ENCODE data around the gene RALA.
"Not testable (repeated sequence)": the region's sequence is repeated elsewhere in the genome, so short reads cannot be mapped to it uniquely, and the experiment has no call there.

The RALA gene

DNA sequence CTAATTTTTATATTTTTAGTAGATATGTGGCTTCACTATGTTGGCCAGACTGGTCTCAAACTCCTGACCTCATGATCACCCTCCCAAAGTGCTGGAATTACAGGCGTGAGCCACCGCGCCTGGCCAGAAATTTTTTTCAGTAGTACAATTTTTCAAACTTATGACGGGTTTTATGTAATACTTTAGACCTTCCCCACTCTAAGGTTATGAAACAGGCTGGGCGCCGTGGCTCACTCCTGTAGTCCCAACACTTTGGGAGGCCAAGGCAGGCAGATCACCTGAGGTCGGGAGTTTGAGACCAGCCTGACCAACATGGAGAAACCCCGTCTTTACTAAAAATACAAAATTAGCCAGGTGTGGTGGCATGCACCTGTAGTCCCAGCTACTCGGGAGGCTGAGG is 56.5 kb downstream of the RALA start:
- DNase-seq (ENCODE audit: extremely low read depth in 1 of 2, low read depth in 1 of 2): not testable (repeated sequence)

DNA sequence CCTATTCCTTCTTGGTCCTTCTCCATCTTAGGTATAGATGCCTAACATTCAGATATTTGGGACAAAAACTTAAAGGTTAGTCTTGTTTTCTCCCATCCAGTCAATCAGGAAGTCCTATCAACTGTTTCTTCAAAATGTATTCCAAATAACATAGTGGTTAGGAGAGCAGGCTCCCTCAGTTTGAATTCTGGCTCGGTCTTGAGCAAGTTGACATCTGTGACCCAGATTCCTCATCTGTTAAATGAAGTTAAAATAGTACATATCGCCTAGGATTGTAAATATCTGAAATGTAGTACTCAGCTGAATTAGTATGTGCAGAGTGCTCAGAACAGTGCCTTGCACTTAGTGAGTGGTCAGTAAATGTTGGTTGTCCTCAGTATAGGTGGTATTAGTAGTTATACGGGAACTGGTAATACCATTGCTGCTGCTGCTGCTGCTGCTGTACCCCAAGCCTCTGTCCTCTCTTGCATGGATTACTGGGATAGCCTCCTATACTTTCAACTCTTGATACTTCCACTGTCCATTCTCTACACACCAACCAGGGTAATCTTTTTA is 58.6 kb downstream of the RALA start:
- DNase-seq (ENCODE audit: extremely low read depth in 1 of 2, low read depth in 1 of 2): no peak

GRCh38 chr7:39683216-39683845 is 60.0 kb downstream of the RALA start:
- DNase-seq (ENCODE audit: extremely low read depth in 1 of 2, low read depth in 1 of 2): no peak

DNA sequence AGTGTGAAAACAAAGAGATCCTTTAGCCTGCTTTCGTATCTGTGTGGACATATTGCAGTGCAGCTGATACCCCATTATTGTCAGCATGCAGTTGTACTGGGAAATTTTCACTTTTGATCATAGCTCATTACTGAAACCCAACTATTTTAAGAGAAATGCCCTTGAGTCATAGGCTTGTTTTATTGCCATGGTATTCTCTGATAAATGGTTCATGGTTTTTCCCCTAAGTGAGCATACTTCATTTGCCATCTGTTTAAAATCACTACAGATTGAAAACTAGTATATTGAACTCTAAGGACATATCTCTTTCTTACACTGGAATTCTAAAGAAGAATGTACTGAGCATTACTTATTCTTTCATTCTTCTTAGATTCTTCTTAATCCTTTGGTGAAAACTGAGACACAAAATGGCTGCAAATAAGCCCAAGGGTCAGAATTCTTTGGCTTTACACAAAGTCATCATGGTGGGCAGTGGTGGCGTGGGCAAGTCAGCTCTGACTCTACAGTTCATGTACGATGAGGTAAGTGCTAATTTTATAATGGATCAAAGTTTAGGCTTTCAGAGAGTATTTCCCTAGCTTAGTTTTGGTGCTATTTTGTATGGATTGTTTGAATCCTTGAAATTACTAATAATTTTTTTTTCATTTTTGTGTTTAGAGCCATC is 63.0 kb downstream of the RALA start:
- DNase-seq (ENCODE audit: extremely low read depth in 1 of 2, low read depth in 1 of 2): no peak

- no peak for DNase-seq (ENCODE audit: extremely low read depth in 1 of 2, low read depth in 1 of 2)
These were observed 65.5 kb downstream of the RALA start for GRCh38 chr7:39688611-39689480.

DNA sequence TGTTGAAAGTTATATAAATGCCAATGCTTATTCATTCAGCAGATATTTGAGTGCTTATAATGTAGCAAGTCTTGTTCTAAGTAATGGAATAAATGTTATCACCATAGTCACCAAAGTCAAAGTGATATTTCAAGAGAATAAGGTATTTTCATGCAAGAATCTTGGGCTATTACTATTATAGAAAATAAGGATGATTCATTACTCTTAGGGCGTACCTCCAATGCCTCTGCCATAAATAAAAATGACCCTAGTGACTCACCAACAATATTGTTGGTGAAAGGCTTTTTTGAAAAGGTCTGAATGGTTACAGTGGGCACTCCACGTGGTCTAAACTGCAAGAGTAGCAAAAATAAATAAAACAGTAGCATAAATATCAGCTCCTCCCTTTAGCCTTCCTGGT is 68.4 kb downstream of the RALA start:
- DNase-seq (ENCODE audit: extremely low read depth in 1 of 2, low read depth in 1 of 2): no peak

DNA sequence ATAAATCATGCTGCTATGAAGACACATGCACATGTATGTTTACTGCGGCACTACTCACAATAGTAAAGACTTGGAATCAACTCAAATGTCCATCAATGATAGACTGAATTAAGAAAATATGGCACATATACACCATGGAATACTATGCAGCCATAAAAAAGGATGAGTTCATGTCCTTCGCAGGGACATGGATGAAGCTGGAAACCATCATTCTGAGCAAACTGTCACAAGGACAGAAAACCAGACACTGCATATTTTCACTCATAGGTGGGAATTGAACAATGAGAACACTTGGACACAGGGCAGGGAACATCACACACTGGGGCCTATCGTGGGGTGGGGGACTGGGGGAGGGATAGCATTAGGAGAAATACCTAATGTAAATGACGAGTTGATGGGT is 69.7 kb downstream of the RALA start:
- DNase-seq (ENCODE audit: extremely low read depth in 1 of 2, low read depth in 1 of 2): not testable (repeated sequence)

DNA sequence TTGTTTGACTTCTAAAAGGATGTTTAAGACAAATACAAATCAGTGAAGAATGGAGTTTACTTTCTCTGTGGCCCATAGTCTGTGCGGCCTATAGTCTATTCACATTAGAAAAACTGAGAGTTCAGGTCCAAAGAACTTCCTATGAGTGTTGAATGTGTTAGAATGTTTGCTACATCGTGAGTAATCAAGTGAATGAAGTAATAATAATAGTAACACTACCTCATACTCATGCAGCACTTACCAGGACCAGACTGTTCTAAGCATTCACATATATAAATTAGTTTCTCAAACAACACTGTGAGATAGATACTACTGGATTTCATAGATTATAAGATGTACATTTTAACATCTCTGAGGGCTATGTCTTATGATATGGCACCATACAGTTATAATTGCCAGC is 70.4 kb downstream of the RALA start:
- DNase-seq (ENCODE audit: extremely low read depth in 1 of 2, low read depth in 1 of 2): no peak

GRCh38 chr7:39695852-39696586 is 72.6 kb downstream of the RALA start:
- DNase-seq (ENCODE audit: extremely low read depth in 1 of 2, low read depth in 1 of 2): no peak

DNA sequence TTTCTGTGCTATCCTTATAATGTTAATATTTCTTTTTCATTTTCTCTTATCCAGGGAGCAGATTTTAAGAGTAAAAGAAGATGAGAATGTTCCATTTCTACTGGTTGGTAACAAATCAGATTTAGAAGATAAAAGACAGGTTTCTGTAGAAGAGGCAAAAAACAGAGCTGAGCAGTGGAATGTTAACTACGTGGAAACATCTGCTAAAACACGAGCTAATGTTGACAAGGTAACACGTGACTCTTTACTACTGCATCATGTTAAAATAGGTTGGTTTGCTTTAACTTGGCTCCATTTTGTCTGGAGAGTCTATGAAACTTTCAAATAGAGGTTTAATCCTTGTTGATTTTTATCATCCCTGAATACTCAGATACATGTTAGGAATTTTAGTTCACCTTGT is 73.3 kb downstream of the RALA start:
- DNase-seq (ENCODE audit: extremely low read depth in 1 of 2, low read depth in 1 of 2): no peak

DNA sequence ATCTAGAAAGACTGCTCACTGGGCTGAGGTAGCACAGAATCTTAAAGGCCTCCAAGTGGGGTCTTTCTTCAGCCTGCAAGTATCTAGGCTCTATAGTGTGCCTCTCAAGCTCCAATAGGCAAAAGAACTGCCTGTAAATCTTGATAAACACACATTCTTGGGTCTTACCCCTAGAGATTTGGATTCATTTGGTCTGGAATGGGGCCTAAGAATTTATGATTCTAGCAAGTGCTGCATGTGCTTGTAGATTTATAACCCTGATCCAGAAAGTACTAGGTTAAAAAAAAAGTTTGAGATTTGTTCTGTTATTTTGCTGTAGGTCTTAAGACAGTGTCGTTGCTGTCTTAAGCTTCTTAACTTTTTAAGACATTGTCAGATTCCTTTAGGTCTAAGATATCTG is 74.1 kb downstream of the RALA start:
- DNase-seq (ENCODE audit: extremely low read depth in 1 of 2, low read depth in 1 of 2): no peak

DNA sequence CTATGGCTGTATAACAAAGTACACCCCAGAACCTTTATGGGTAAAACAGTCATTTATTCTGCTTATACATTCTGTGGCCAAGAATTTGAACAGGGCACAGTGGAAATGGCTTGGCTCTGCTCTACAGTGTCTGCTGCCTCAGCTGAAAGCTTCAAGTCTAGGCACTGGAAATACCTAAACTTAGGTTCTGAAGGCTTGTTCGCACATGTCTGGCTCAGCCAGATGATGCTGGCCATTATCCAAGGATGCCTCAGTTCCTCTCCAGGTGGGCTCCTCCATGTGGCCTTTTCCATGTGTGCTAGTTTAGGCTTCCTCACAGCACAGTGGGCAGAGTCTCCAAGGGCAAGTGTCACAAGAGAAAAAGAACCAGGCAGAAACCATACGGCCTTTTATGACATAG is 76.8 kb downstream of the RALA start:
- no peak for DNase-seq (ENCODE audit: extremely low read depth in 1 of 2, low read depth in 1 of 2)

DNA sequence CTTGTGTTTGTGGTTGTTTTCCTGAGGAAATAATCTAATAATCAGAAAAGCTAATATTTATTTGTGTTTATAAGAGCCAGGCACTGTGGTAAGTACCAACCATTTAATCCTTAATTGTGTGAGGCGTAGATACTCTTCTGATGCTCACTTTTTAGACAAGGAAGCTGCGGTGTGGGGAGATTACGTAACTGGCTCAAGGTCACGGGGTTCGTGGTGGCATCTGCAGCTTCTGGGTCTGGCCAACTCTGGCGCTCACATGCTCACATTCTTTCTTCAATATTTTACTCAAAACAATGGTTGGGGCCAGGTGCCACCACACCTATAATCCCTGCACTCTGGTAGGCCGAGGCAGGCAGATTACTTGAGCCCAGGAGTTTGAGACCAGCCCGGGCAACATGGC is 77.6 kb downstream of the RALA start:
- no peak for DNase-seq (ENCODE audit: extremely low read depth in 1 of 2, low read depth in 1 of 2)

- no peak for DNase-seq (ENCODE audit: extremely low read depth in 1 of 2, low read depth in 1 of 2)
These were observed 78.8 kb downstream of the RALA start for GRCh38 chr7:39702133-39702532.

GRCh38 chr7:39703144-39703543 is 79.8 kb downstream of the RALA start:
- DNase-seq (ENCODE audit: extremely low read depth in 1 of 2, low read depth in 1 of 2): no peak

DNA sequence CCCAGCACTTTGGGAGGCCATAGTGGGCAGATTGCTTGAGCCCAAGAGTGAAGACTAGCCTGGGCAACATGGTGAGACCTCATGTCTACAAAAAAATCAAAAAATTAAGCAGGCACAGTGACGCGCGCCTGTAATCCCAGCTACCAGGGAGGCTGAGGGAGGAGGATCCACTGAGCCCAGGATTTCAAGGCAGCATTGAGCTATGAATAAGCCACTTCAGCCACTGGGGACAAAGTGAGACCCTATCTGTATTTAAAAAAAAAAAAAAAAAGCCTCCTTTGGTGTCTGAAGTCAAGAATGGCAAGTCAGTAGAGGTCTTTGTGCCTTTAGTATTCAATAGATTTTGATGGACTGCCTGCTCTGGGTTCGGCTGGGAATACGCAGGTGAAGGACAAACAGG is 85.7 kb downstream of the RALA start:
- DNase-seq (ENCODE audit: extremely low read depth in 1 of 2, low read depth in 1 of 2): no peak

GRCh38 chr7:39709768-39710311 is 86.5 kb downstream of the RALA start:
- DNase-seq (ENCODE audit: extremely low read depth in 1 of 2, low read depth in 1 of 2): no peak

DNA sequence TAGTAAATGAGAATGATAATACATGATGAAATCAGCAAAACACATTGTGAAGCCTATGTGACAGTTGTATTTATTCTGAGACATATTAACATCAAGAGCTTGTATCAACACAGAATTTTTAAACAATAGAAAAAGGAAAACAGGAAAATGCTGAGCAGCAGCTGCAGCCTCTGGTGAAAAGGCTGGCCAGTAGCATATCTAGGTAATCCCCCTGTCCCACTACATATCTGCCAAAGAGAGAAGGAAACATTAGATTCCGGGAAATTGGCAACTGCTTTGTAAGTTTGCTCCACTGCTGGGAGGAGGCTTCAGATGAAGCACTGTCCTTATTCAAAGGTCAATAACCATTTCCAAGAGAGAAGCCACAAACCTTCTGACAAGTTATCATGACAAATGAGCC is 89.4 kb downstream of the RALA start:
- no peak for DNase-seq (ENCODE audit: extremely low read depth in 1 of 2, low read depth in 1 of 2)

DNA sequence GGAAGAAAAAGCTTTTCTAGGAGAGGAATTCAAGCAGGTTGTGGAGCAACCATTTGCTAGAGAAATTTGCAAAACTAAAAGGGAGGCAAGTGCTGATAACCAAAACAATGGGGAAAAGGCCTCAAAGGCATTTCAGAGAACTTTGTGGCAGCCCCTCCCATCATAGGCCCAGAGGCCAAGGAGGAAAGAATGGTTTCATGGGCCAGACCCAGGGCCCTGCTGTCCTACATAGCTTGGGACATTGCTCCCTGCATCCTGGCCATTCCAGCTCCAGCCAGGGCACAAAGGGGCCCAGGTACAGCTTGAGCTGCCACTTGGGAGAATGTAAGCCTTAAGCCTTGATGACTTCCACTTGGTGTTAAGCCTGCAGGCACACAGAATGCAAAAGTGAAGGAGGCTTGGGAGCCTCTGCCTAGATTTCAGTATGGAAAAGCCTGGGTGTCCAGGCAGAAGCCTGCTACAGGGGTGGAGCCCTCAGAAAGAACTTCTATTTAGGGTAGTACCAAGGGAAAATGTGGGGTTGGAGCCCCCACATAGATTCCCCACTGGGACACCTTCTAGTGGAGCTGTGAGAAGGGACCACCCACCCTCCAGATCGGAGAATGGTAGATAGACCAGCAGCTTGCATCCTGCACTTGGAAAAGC is 91.2 kb downstream of the RALA start:
- DNase-seq (ENCODE audit: extremely low read depth in 1 of 2, low read depth in 1 of 2): no peak

DNA sequence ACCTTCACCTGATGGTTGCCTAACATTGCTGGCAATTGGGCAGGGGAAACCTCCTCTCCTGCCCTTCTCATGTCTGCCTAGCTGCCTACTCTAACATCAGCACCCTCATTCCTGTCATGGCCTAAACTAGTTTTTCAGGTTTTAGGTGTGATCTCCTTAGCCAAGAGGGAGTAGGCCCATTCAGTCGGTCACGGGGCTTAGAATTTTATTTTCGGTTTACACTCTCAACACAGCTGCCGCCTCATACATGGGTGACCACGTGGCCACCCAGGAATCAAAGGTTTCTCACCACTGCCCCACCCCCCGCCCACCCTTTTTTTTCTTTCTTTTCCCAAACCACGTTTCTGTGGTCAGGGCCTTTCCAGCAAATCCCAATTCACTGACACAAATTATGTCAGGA is 97.2 kb downstream of the RALA start:
- no peak for DNase-seq (ENCODE audit: extremely low read depth in 1 of 2, low read depth in 1 of 2)
